ENCODE data around the gene MT1F.
A peak's percentile ranks its signal among the peaks of the same experiment; 100 is the strongest.
"Not testable (repeated sequence)": the region's sequence is repeated elsewhere in the genome, so short reads cannot be mapped to it uniquely, and the experiment has no call there.

MT1F gene

DNA sequence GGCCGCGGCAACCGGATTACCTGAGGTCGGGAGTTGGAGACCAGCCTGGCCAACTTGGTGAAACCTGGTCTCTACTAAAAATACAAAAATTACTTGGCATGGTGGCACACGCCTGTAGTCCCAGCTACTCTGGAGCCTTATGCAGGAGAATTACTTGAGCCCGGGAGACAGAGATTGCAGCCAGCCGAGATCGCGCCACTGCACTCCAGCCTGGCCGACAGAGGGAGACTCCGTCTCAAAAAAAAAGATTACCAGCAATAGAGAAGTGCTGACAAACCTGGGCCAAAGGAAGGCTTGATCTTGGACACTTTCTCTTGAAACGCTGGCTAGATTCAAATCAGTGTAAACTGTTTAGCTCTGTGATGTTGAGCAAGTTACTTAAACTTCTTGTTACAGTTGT, 16.2 kb downstream of the MT1F start:
- no peak for DNase-seq

GRCh38 chr16:56674570-56674969, 16.8 kb downstream of the MT1F start:
- DNase-seq, result not testable (repeated sequence)

DNA sequence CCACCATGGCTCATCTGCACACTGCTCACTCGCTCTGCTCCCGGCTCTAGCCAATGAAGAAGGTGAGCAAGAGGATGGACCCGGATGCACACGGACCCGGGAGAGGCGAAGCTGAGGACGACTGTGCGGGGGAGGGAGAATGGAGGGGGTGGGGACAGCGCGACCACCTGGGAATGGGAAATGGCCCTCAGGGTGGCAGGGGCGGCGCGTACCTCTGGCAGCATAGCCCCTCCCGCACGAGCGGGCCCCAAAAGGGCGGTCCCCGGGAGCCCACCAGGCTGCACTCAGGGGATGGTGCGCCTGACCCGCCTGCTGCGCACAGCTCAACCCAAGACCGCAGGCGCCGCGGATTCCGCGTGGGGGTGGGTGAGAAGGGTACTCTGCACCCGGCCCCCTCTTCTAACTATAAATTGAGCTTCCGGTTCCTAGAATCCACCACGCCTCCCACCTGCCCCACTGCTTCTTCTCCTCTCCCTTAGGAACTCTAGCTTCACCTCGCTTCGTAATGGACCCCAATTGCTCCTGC, 18.0 kb downstream of the MT1F start:
- no peak for DNase-seq

DNA sequence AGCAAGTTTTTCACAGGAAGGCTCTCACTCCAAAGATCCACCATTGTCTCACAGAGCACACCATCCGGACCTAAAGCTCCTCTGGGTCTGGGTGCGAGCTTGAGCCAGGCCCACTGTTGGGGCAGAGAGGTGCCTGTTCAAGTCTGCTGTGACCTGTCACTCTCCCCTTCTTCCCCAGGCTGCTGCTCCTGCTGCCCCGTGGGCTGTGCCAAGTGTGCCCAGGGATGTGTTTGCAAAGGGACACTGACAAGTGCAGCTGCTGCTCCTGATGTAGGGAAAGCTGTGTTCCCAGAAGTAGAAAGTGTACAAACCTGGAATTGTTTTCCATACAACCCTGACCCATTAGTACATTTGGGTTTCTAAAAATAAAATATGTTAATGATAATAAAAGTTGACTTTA, 19.7 kb downstream of the MT1F start:
- DNase-seq, result no peak

- DNase-seq, result no peak
Observed at GRCh38 chr16:56679078-56679730, 21.4 kb downstream of the MT1F start.

DNA sequence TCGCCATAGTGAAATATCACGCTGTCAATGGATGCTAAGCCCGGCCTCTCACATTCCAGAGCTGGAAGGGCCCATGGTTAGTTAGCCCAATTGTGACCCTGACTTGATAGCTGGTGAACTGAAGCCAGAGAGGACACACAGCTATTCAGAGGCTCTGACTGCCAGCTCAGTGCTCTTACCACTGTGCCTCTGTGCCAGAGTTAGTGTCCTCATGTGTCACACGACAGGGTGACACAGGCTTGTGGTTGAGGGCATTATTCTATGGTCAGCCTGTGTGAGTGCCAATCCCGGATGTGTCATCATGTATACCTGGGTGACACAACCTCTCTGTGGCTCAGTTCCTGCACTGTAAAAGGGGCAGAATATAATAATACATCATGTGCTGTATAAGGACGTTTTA, 22.1 kb downstream of the MT1F start:
- DNase-seq, result no peak

DNA sequence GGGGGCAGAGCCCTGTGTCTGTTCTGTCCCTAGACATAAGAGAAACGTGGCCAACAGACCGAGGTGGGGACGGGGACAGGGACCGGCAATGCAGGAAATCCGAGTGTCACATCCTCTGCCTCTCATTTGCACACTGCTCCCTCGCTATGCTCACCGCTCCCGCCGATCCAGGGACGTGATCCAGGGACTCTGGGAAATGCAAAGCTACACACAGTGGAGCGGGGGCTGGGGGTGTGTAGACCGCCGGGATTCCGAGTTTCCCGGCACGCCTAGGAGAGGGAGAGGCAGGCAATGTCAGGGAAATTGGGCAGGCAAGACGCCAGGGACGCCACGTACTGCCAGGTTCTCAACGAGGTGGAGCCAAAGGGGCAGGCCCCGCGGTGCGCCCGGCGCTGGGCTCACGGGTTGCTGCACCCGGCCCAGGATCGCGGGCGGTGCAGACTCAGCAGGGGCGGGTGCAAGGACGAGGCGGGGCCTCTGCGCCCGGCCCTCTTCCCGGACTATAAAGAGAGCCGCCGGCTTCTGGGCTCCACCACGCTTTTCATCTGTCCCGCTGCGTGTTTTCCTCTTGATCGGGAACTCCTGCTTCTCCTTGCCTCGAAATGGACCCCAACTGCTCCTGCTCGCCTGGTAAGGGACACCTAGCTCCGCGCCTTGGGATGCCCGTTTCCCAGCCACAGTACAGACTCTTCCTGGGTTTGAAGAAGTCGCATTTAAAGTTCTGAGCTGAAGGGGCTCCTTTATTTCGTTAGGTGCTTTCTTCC, 24.4 kb downstream of the MT1F start, which contains the start of gene MT1X:
Gene MT1X, plus strand, starts transcription at position 532 of the 764 bp plus-strand sequence. Its CDS starts 71 bp downstream, at position 603.
- DNase-seq, result peak; percentile 32

GRCh38 chr16:56682703-56683397, 25.1 kb downstream of the MT1F start:
- no peak for DNase-seq

GRCh38 chr16:56683424-56684172, 25.8 kb downstream of the MT1F start:
- no peak for DNase-seq

GRCh38 chr16:56684256-56684925, 26.6 kb downstream of the MT1F start:
- DNase-seq, result no peak

DNA sequence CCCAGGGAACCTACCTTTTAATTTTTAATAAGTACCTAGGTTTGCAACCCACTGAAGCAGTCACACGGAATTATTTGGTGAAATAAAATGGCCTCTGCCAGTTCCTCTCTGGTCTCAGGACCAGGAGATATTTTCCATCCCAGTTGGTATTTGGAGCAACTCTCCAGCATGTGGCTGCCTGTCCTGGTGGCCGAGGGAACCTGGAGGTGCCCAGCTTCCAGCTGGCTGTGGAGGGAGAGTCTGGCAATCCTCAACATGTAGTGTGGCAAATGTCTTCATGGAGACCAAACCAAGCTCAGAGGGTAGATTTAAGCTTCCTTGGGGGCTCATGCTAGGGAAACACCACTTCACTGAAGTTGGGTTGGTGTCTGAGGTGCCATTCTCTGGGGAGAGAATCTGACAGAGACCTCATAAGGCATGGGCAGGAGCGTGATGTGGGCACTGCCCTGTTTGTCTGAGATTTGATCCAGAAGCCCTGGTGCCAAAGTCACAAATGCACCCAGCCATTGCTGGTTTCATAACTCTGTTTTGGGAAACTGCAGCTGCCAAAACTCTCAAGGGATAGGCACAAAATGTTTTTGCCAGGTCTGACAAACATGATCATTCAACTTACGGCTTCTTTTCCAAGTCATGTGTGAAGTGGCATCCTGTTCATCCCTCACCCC, 27.3 kb downstream of the MT1F start:
- no peak for DNase-seq

DNA sequence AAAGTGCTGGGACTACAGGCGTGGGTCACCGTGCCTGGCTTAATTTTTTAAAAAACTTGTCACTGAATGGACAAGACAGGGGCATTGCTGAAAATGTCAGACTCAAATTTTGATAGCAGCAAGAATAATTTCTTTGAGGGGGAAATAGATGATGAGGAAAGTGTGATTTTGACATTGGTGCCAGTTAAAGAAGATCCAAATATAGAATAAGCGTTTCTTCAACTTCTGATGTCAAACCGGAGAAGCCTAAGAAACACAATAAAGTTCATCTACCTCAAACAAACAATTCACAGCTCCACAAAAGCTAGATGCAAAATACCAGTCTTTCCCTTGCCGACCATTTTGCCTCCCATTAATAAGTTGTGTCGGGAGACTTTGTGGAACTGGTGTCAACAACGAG, 29.0 kb downstream of the MT1F start:
- DNase-seq, result no peak

GRCh38 chr16:56688762-56689161, 31.0 kb downstream of the MT1F start:
- DNase-seq, result no peak

- no peak for DNase-seq
Observed at GRCh38 chr16:56689171-56689570, 31.4 kb downstream of the MT1F start.

GRCh38 chr16:56690420-56691122, 32.8 kb downstream of the MT1F start:
- no peak for DNase-seq

DNA sequence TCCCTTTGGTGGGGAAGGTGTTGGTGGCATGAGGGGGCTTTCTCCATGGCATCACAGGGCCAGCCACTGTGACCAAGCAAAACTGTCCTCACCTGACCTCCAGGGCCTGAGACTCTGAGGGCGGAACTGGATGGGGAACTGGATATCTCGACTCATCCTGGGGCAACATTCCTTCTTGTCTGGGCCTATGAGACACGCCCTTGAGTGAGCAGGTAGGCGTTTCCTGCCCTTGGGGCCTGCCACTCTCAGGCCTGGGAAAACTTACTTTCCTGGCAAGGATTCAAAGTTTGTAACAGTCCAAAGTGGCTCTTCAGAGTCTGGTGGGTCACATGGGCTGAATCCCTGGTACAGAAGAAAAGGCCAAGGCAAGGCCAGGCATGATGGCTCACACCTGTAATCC, 34.1 kb downstream of the MT1F start:
- DNase-seq, result no peak

GRCh38 chr16:56695246-56695645, 37.5 kb downstream of the MT1F start:
- no peak for DNase-seq

GRCh38 chr16:56697456-56698155, 39.8 kb downstream of the MT1F start:
- no peak for DNase-seq

DNA sequence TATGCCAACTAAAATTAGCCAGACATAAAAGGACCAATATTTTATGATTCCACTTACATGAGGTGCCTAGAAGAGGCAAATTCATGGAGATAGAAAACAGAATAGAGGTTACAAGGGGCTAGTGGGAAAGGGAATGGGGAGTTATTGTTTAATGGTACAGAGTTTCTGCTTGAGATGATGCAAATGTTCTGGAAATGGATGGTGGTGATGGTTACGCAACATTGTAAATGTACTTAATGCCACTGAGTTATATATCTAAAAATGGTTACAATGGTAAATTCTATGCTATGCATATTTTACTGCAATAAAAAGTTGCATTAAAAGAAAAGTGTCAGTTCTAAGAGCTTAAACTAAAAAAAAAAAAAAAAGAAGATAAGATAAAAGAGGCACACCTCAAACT, 42.4 kb downstream of the MT1F start:
- DNase-seq, result no peak

DNA sequence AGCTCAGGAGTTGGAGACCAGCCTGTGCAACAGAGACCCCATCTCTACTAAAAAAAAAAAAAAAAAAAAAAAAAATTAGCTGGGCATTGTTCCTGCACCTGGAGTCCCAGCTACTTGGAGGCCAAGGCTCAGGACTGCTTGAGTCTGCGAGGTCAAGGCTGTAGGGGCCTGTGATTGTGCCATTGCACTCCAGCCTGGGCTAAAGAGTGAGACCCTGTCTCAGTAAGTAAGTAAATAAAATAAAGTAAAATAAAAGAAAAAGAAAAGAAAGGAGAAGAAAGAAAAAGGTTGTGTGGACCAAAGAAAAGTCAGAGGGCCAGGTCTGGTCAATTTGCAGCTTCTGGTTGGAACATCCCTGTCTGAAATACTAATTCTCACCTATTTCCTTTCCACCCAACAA, 42.9 kb downstream of the MT1F start:
- DNase-seq, result no peak
